Activated CD8-positive, alpha-beta T cell treated with anti-CD3 and anti-CD28 coated beads, Interleukin-2, amount 10 ng/mL, durations not matched to agents 7 days and 5 days (primary cell): Measurements from ENCODE around the gene LIPN. TPM values are rescaled to one million over a fixed set of nuclear protein-coding genes. Genes with fewer than 3 reads are reported as not detected.

Experiments
- ATAC-seq: fragments of 150-1000 bp; cut with Tn5 transposase; one replicate; pipeline ENCODE4 v1.10.0; 2021; ENCODE audit warnings: moderate library complexity
- CTCF ChIA-PET: fragments of 350-600 bp; sonication (Branson Sonifier 250); formaldehyde crosslinking; loops from one replicate; lab custom pipeline; 2021; ENCODE audit warnings: antibody characterized with exemption; lab: Charles Lee
- POLR2A ChIA-PET: fragments of 350-600 bp; sonication (Branson Sonifier 250); formaldehyde crosslinking; loops from one replicate; lab custom pipeline; 2021; ENCODE audit warnings: antibody characterized with exemption; lab: Charles Lee
- DNase-seq: peaks from one replicate; pipeline ENCODE4 v3.0.0-alpha.2; 2020
- H3K27ac Mint-ChIP-seq: one replicate; pipeline ENCODE4 v1.8.0; 2021; ENCODE audit warnings: mild to moderate bottlenecking, mixed read lengths
- H3K27me3 Mint-ChIP-seq: one replicate; pipeline ENCODE4 v1.8.0; 2021; ENCODE audit warnings: low read depth, mixed read lengths
- H3K36me3 Mint-ChIP-seq: one replicate; pipeline ENCODE4 v1.8.0; 2021; ENCODE audit warnings: low read depth, mixed read lengths
- H3K4me1 Mint-ChIP-seq: one replicate; pipeline ENCODE4 v1.8.0; 2021; ENCODE audit warnings: low read depth, mixed read lengths
- H3K4me3 Mint-ChIP-seq: one replicate; pipeline ENCODE4 v1.8.0; 2021; ENCODE audit warnings: mild to moderate bottlenecking, mixed read lengths
- H3K9me3 Mint-ChIP-seq: one replicate; pipeline ENCODE4 v1.8.0; 2022; ENCODE audit warnings: mixed read lengths; ENCODE audit not compliant: insufficient read depth
- total RNA-seq, 2 experiments: library from RNA; stranded (reverse); gene quantifications; one replicate each; pipeline ENCODE4 v1.2.3, GENCODE V29; 2021

The LIPN gene
- total RNA-seq, 2 experiments from 2014 or later = not detected

DNA sequence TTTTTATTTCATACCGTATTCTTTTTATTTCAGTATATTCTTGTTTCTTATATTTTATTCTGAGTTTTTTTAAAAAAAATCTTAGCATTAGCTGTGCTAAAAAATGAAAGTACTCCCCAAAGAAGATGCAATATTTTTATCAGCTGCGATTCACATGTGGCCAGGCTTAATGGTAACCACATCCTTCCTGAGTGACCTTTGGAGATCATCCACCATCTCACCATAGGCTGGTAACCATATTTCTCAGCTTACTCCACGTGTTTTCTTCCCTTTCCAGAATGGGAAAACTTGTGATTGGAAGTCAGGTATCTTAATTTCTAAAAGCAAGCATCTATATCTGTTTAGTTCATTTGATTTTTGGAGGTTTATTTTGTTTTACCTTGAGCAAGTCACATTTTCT, 23.9 kb downstream of the LIPN start:
- DNase-seq (no peak), ATAC-seq (no peak)
- ChIA-PET POLR2A (no interaction called here), CTCF (no interaction called here)
- H3K9me3 Mint-ChIP-seq = no peaks in the 10 kb centered on the region
- H3K27ac Mint-ChIP-seq = no peak overlapping the region
- peaks cover 6% of the 10 kb centered on the region for H3K4me1 Mint-ChIP-seq
- H3K4me3 Mint-ChIP-seq = no peak overlapping the region
- peaks cover 3% of the 10 kb centered on the region for H3K27me3 Mint-ChIP-seq
- H3K36me3 Mint-ChIP-seq = no peaks in the 10 kb centered on the region

GRCh38 chr10:88786032-88786770, 26.4 kb downstream of the LIPN start:
- DNase-seq (no peak), ATAC-seq (no peak)
- POLR2A ChIA-PET = no interaction called here
- Mint-ChIP-seq H3K9me3 (no peaks in the 10 kb centered on the region), H3K4me3 (no peak overlapping the region), H3K36me3 (no peaks in the 10 kb centered on the region), H3K27me3 (peaks cover 3% of the 10 kb centered on the region), H3K27ac (no peak overlapping the region), H3K4me1 (peaks cover 6% of the 10 kb centered on the region)
- CTCF ChIA-PET = no interaction called here

- Mint-ChIP-seq H3K9me3 (no peaks in the 10 kb centered on the region), H3K36me3 (no peaks in the 10 kb centered on the region), H3K4me3 (no peak overlapping the region), H3K27ac (no peak overlapping the region), H3K4me1 (peaks cover 15% of the 10 kb centered on the region), H3K27me3 (peaks cover 3% of the 10 kb centered on the region)
- POLR2A ChIA-PET = no interaction called here
- DNase-seq (no peak), ATAC-seq (no peak)
- CTCF ChIA-PET = interaction anchor here (0.8 to 0.9 kb wide), 2 partner anchors 23 to 27 kb away, joined by 3 read pairs; partner anchors contain the start of gene LIPN
Observed at GRCh38 chr10:88787463-88787862, 27.6 kb downstream of the LIPN start.

GRCh38 chr10:88788924-88789323, 29.1 kb downstream of the LIPN start:
- H3K36me3 Mint-ChIP-seq = no peaks in the 10 kb centered on the region
- POLR2A ChIA-PET = no interaction called here
- peaks cover 25% of the 10 kb centered on the region for H3K4me1 Mint-ChIP-seq
- no peak overlapping the region for H3K4me3 Mint-ChIP-seq
- DNase-seq (no peak), ATAC-seq (no peak)
- H3K9me3 Mint-ChIP-seq = no peaks in the 10 kb centered on the region
- H3K27me3 Mint-ChIP-seq = no peaks in the 10 kb centered on the region
- H3K27ac Mint-ChIP-seq = no peak overlapping the region
- CTCF ChIA-PET = interaction anchor here (1.0 kb wide), 1 partner anchor 60 kb away, joined by 5 read pairs; no protein-coding TSS in a partner anchor

DNA sequence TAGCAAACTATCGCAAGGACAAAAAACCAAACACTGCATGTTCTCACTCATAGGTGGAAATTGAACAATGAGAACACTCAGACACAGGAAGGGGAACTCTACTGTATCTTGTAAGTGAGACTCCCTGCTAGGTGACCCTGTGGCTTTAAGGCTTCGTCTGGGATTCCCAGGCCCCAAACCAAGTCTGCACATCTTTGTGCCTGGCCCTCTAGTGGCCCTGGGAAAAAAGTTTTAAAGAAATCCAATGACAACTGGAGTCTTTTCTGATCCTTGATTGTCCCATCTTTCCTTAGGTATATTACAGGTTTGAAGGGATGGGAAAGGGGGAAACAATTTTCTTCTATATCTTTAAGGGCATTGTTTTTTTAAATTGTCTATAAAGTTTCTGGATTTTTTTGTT, 32.1 kb downstream of the LIPN start:
- Mint-ChIP-seq H3K27me3 (peaks cover 3% of the 10 kb centered on the region), H3K27ac (no peak overlapping the region), H3K4me3 (no peak overlapping the region), H3K4me1 (peaks cover 31% of the 10 kb centered on the region), H3K36me3 (no peaks in the 10 kb centered on the region), H3K9me3 (no peaks in the 10 kb centered on the region)
- CTCF ChIA-PET = no interaction called here
- DNase-seq (no peak), ATAC-seq (no peak)
- POLR2A ChIA-PET = no interaction called here

- H3K36me3 Mint-ChIP-seq = no peaks in the 10 kb centered on the region
- no peaks in the 10 kb centered on the region for H3K9me3 Mint-ChIP-seq
- no peak overlapping the region for H3K27ac Mint-ChIP-seq
- DNase-seq (no peak), ATAC-seq (no peak)
- peaks cover 8% of the 10 kb centered on the region for H3K27me3 Mint-ChIP-seq
- peaks cover 31% of the 10 kb centered on the region for H3K4me1 Mint-ChIP-seq
- ChIA-PET POLR2A (no interaction called here), CTCF (no interaction called here)
- H3K4me3 Mint-ChIP-seq = no peak overlapping the region
Observed at GRCh38 chr10:88792661-88793060, 32.8 kb downstream of the LIPN start.

DNA sequence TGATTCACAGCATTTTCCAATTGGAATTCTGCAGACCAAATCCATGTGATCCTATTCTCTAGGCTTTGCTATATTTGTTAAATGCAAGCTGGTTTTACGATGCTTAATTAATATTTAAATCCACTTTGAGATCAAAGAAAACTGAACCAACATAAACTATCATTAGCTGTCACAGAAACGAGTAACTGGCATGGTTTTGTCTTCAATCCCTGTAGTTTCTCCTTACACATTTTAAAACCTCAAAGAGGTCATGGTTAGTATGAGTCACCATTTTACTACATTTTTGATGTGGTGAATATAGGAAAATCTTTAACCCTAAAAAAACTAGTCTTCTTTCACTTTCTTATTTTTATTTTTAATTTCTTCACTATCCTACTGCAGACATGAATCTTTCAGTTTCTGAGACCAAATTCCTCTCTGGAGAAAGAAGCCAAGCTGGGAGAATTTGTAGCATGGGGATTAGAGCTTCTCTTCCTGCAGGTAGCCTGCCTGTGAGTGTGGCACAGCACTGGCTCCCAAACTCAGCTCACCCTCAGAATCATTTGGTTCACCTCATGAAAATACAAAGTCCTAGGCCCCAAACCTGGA, 34.0 kb downstream of the LIPN start:
- Mint-ChIP-seq H3K27me3 (peaks cover 15% of the 10 kb centered on the region), H3K4me1 (peaks cover 31% of the 10 kb centered on the region), H3K4me3 (peak overlapping the region; percentile 1), H3K27ac (no peak overlapping the region), H3K9me3 (no peaks in the 10 kb centered on the region), H3K36me3 (no peaks in the 10 kb centered on the region)
- ChIA-PET CTCF (interaction anchor here (0.9 to 1.7 kb wide), 4 partner anchors 41 to 228 kb away, joined by 3 to 9 read pairs (median 3); no protein-coding TSS in a partner anchor), POLR2A (no interaction called here)
- peak; percentile 76 for ATAC-seq
- DNase-seq = no peak

GRCh38 chr10:88794731-88795130, 34.9 kb downstream of the LIPN start:
- no peak for ATAC-seq
- no peaks in the 10 kb centered on the region for H3K9me3 Mint-ChIP-seq
- ChIA-PET POLR2A (no interaction called here), CTCF (interaction anchor here (1.0 to 1.7 kb wide), 2 partner anchors 40 to 67 kb away, joined by 3 to 9 read pairs; no protein-coding TSS in a partner anchor)
- no peak for DNase-seq
- H3K4me1 Mint-ChIP-seq = peaks cover 31% of the 10 kb centered on the region
- peaks cover 15% of the 10 kb centered on the region for H3K27me3 Mint-ChIP-seq
- no peaks in the 10 kb centered on the region for H3K36me3 Mint-ChIP-seq
- no peak overlapping the region for H3K27ac Mint-ChIP-seq
- H3K4me3 Mint-ChIP-seq = no peak overlapping the region

GRCh38 chr10:88800152-88801125, 40.6 kb downstream of the LIPN start:
- Mint-ChIP-seq H3K4me3 (no peak overlapping the region), H3K27ac (no peak overlapping the region), H3K4me1 (peaks cover 3% of the 10 kb centered on the region), H3K36me3 (no peaks in the 10 kb centered on the region), H3K9me3 (no peaks in the 10 kb centered on the region), H3K27me3 (peaks cover 19% of the 10 kb centered on the region)
- no peak for DNase-seq
- ChIA-PET POLR2A (interaction anchor here (0.7 kb wide), 1 partner anchor 32 kb away, joined by 3 read pairs; no protein-coding TSS in a partner anchor), CTCF (interaction anchor here (1.0 to 3.5 kb wide), 3 partner anchors 10 to 235 kb away, joined by 3 to 17 read pairs (median 3); no protein-coding TSS in a partner anchor)
- ATAC-seq = no peak

DNA sequence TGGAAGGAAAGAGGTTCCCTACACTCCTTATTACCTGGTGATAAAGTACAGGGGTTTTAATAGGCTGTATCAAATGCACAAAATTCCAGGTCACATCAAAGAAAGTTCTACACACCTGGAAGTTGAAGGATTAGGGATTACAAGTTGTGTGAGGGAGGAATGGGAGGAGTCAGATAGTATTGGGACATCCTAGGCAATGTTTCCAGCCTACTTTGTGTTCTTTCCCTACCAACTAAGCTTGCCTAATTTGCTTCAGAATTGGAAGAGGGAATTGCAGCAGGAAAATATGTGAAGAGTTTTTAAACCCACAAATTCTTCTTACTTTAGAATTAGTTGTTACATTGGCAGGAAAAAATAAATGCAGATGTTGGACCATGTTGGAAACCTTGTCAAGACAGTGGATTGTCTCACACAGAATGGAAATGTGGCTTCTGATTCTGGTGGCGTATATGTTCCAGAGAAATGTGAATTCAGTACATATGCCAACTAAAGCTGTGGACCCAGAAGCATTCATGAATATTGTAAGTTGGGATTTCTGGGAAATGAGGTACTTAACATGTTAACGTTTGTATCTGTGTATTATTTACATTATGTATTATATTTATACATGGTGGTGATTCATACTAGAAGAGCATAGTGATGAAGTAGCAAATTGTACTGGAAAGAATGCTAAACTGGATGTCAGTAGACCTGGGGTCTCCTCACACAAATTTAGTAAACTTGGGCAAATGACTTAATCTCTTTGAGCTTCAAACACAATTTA, 42.9 kb downstream of the LIPN start, which contains the start of gene LIPM:
Gene LIPM (plus strand): TSS at position 208 of the 763 bp plus-strand sequence. CDS start 167 bp downstream, at position 375.
- H3K36me3 Mint-ChIP-seq = no peaks in the 10 kb centered on the region
- H3K4me1 Mint-ChIP-seq = peaks cover 3% of the 10 kb centered on the region

More for the DNA sequence above, 42.9 kb downstream of the LIPN start, which contains the start of gene LIPM:
- H3K9me3 Mint-ChIP-seq = no peaks in the 10 kb centered on the region
- ATAC-seq (no peak), DNase-seq (no peak)
- POLR2A ChIA-PET = no interaction called here
- no peak within 1 kb of the TSS for H3K4me3 Mint-ChIP-seq
- peaks cover 11% of the 10 kb centered on the region for H3K27me3 Mint-ChIP-seq
- H3K27ac Mint-ChIP-seq = no peak within 1 kb of the TSS
- CTCF ChIA-PET = interaction anchor here (1.0 to 1.7 kb wide), 4 partner anchors 33 to 130 kb away, joined by 3 to 10 read pairs (median 4); no protein-coding TSS in a partner anchor
